ENCODE data around the gene TRAF5.
"Not testable (repeated sequence)": the region's sequence is repeated elsewhere in the genome, so short reads cannot be mapped to it uniquely, and the experiment has no call there.

Gene TRAF5, protein sequence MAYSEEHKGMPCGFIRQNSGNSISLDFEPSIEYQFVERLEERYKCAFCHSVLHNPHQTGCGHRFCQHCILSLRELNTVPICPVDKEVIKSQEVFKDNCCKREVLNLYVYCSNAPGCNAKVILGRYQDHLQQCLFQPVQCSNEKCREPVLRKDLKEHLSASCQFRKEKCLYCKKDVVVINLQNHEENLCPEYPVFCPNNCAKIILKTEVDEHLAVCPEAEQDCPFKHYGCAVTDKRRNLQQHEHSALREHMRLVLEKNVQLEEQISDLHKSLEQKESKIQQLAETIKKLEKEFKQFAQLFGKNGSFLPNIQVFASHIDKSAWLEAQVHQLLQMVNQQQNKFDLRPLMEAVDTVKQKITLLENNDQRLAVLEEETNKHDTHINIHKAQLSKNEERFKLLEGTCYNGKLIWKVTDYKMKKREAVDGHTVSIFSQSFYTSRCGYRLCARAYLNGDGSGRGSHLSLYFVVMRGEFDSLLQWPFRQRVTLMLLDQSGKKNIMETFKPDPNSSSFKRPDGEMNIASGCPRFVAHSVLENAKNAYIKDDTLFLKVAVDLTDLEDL

GRCh38 chr1:211326528-211327345 is at the start of gene TRAF5:
TRAF5 (plus strand) TSS chr1:211326833; CDS start chr1:211353240, 26,407 bp downstream.
- peak; percentile 46 for DNase-seq (ENCODE audit: low spot score)

DNA sequence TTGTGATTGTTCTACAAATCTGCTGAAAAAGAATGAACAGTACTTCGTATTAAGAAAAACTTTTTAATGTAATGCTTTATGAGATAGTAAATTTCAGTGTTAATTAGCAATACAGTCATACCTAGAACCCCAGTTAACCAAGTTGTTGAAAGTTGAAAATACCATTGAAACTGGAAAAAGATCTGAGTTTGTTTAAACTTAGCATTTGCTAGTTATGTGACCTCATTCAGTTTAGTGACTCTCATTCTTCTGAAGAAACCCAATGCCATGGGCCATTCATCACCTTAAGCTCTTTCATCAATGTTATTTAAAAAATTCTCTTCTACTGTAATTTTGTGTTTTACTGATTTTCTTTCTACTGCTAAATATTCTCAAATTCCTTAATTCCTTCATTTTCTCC is 47.3 kb upstream of the TRAF5 start:
- no peak for DNase-seq (ENCODE audit: low spot score)

DNA sequence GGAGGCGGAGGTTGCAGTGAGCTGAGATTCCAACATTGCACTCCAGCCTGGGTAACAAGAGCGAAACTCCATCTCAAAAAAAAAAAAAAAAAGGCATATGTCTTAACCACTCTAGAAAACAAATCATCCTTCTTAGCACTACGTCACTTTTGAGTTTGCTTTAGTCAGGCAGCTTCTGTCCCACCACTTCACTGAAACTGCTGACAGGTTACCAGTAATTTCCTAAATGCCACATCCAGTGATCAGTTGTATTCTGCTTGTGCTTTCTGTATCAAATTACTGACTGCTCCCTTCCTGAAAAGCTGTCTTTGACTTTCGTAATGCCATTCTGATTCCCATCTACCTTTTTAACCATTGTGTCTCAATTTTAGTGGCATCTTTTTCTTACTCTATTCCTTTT is 45.7 kb upstream of the TRAF5 start:
- no peak for DNase-seq (ENCODE audit: low spot score)

GRCh38 chr1:211281320-211282022 is 45.2 kb upstream of the TRAF5 start:
- no peak for DNase-seq (ENCODE audit: low spot score)

GRCh38 chr1:211282023-211282373 is 44.6 kb upstream of the TRAF5 start:
- DNase-seq (ENCODE audit: low spot score): no peak

DNA sequence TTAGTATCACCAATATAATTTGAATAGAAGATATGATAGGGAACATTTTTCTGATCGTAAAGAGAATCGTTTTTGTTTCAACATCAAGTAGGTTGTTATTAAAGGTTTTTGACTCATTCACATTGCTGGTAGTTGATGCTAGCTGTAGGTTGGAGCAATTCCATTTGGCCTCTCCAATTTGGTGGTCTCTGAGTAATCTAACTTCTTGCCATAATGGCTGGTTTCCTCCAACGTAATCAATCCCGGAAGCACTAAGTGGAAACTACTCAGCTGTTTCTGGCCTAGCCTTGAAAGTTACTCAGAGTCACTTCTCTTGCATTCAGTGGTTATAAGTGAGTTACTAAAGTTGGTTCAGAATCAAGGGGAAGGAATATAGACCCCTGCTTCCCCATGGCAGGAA is 41.4 kb upstream of the TRAF5 start:
- DNase-seq (ENCODE audit: low spot score): no peak

- DNase-seq (ENCODE audit: low spot score): no peak
Measured at GRCh38 chr1:211287218-211287617, 39.4 kb upstream of the TRAF5 start.

DNA sequence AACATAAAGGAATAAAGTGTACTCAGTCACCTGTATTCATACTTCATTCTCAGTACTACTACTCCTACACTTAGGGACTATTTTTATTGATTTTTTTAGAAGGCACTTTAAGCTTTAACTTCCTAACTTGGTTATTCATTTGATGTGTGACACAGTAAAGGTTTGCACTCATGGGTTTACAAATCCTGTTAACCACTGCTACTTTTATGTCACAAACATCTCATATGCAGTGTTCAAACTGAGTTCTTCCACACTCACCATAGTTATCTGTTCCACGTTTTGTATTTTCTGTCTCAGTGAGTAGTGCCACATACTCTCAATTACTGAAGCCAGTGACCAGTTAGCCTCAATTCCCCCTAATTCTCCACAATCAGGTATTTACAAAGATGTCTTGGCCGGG is 34.2 kb upstream of the TRAF5 start:
- no peak for DNase-seq (ENCODE audit: low spot score)

DNA sequence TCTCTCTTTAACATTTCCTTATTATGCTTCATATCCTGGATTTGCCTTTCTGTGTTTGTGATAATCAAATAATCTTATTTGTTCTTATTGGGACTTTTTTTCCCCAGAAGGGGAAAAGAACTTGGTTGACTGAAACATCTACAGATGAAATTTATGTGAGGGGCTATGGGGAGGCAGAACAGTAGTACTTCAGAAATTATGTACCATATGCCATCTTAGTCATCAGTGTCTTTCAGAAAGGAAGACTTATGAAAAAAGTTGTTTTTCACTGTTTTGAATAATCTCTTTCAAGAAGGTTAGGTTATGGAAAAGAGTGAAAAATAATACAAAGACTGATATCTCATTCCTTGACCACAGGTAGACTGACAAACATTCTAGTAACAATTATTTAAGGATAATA is 30.2 kb upstream of the TRAF5 start:
- no peak for DNase-seq (ENCODE audit: low spot score)

GRCh38 chr1:211305044-211305443 is 21.6 kb upstream of the TRAF5 start:
- peak; percentile 49 for DNase-seq (ENCODE audit: low spot score)

DNA sequence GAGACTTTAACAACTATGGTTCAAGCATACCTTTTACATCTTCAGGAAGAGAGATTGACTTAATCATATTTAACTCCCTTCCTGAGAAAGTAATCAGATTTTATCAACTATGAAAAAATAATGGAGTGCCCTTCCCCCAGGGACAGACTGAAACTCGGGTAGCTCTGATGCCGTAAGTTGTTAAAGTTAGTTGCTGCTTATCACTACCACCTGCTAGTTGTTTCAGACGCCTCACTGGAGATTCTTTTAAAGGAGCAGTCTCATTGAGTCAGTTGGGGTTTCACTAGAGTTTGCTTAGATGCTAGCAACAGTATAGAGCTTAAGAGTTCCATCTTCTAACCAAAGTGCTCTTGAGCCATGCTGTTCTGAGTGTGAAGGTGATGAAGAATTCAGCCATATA is 17.0 kb upstream of the TRAF5 start:
- no peak for DNase-seq (ENCODE audit: low spot score)

DNA sequence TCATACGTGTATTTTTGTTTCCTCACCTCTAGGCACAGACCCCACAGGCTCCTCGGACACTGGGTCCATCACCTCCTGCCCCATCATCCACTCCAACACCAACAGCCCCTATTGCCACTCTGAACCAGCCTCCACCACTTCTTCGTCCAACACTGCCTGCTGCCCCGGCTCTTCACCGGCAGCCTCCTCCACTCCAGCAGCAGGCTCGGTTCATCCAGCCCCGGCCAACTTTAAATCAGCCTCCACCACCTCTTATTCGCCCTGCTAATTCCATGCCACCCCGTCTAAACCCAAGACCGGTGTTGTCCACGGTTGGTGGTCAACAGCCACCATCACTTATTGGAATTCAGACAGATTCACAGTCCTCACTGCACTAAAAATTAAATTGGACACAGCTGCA is 13.2 kb upstream of the TRAF5 start:
- DNase-seq (ENCODE audit: low spot score): no peak

- no peak for DNase-seq (ENCODE audit: low spot score)
Measured at GRCh38 chr1:211318576-211319280, 7.9 kb upstream of the TRAF5 start.

GRCh38 chr1:211319892-211320291 is 6.7 kb upstream of the TRAF5 start:
- DNase-seq (ENCODE audit: low spot score): no peak

DNA sequence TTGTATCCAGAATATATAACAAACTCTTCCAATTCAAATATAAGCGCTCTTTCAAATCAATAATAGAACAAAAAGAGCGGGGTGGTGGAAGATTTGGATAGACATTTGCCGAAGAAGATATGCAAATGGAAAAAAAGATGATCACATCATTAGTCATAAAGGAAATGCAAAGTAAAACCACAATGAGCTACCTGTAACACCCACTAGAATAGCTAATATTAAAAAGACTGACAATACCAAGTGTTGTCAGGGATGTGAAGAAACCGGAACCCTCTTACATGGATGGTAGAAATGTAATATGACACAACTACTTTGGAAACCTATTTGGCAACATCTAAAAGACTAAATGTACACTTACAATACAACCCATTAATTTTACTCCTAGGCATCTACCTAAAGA is 5.7 kb upstream of the TRAF5 start:
- no peak for DNase-seq (ENCODE audit: low spot score)

DNA sequence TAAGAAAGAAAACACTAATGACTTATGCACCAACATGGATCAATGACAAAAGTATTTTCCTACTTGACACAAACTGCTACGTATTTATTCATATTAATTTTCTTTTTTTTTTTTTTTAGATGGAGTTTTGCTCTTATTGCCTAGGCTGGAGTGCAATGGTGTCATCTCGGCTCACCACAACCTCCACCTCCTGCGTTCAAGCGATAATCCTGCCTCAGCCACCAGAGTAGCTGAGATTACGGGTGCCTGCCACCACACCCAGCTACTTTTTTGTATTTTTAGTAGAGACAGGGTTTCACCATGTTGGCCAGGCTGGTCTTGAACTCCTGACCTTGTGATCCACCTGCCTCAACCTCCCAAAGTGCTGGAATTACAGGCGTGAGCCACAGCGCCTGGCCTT is 5.0 kb upstream of the TRAF5 start:
- DNase-seq (ENCODE audit: low spot score): not testable (repeated sequence)

DNA sequence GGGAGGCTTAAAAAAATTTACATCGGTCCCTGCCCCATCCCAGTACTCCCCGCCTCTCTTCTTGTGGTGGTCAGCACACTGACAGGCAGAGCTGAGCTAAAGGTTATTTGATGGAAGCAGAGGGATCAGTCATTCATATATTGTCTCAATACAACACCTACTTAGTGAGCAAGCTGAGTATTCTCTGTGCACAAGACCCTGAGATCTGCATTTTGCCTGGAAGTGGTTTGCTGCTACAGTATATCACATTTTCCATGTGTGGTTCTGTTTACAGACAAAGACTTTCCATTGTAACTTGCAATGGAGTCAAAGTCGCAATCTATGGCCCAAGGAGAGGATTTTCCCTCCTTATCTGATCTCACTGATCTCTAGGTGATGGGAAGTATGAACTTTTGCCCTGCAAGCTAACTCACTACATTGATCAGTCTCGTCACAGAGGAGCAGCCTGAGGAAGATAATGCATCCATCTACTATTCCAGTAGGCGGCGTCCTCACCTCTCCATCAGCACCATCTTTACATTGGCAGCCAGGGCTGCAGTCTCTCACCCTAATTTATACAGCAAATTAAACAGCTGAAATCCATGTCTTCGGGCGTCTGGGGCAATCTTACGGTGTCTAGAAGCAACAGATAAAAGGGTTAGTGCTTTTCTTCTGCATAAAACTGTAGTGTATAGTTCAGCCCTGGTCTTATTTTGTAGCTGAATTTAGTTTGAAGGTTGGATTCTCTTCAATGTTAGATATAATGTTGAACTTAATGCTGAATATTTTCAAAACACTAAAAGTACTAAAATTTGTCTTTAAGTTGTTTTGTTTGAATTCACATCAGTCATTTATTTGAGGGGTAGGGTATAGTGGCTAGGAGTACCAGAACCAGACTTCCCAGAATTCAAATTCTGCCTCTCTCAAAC is 3.2 kb upstream of the TRAF5 start:
- peak; percentile 74 for DNase-seq (ENCODE audit: low spot score)

GRCh38 chr1:211324992-211325775 is 1.4 kb upstream of the TRAF5 start:
- DNase-seq (ENCODE audit: low spot score): no peak

GRCh38 chr1:211326140-211326527 is 499 bp upstream of the TRAF5 start:
- no peak for DNase-seq (ENCODE audit: low spot score)

GRCh38 chr1:211327346-211327921 is 801 bp downstream of the TRAF5 start:
- DNase-seq (ENCODE audit: low spot score): no peak
